ENCODE measurements around the gene NBDY. TPM values are rescaled to one million over a fixed set of nuclear protein-coding genes. Genes with fewer than 3 reads are reported as not detected.

Gene NBDY
- total and polyA plus RNA-seq, 2 donors (not counting 3 experiments of a cell fraction or from before 2014, with no cell fraction given): 33.0 to 57.3 TPM

DNA sequence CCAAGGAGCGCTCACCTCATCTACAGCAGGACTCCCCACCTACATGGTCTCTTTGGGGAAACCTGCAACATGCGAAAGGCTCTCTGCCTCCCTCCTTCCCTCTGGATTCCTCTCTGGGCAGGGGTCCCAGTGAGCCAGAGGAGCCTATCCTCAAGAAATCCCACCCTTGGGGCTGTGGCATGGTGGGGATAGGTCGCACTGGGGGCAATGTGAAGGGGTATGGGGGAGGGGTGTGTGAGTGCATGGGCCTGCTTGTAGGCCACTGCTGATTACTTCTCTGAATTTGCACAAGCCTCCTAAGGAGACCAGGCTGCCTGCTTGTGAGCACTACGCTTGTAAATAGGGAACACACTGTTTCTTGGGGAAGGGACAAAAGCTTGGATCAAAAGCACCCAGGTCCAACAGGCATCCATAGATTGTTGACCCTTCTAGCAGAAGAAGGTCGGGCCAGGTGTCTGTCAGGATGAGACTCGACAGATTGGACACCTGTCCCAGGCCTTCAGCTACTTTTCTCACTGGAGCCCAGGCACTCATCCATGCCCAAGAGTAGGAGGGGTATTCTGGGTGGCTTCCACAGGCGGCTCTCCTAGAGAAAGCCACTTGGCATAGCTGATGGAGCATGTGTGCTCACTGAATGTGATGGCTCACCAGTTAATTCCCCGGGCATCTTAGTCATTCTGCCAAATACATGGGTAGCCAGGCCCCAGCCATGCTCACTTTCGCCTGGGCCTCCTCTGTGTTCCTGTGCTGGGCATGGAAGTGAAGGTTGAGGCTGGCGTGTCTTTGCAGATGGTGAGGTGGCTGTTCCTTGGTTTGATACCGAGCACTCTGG lies 75.0 kb downstream of the NBDY start:
- H3K9me3 ChIP-seq (replicated peaks; ENCODE audit: control insufficient read depth, insufficient read depth, low read length): no peaks in the 10 kb centered on the region
- no peak overlapping the region for H3K9ac ChIP-seq (replicated peaks; ENCODE audit: extremely low read depth, insufficient read depth, low read length)
- H3K36me3 ChIP-seq (ENCODE audit: control insufficient read depth in 2 of 2, extremely low read depth in 1 of 2, insufficient read depth in 2 of 2, low read length in 2 of 2): no peaks in the 10 kb centered on the region
- TF ChIP-seq JUN (IDR thresholded peaks at IDR 0.05; ENCODE audit: borderline replicate concordance, insufficient read depth, insufficient read length, low read depth) (no peak), MYC (IDR thresholded peaks at IDR 0.05; ENCODE audit: low read depth, low read length) (no peak), FOS (IDR thresholded peaks at IDR 0.05; ENCODE audit: borderline replicate concordance, insufficient read depth, low read length) (no peak), EZH2 (IDR thresholded peaks at IDR 0.05; ENCODE audit: borderline replicate concordance, low read depth, low read length, severe bottlenecking) (no peak), POLR2A (IDR thresholded peaks at IDR 0.05; ENCODE audit: low read depth, low read length) (no peak), POLR2AphosphoS5 (IDR thresholded peaks at IDR 0.05; ENCODE audit: insufficient read depth, low read depth, low read length) (no peak), GATA2 (IDR thresholded peaks at IDR 0.05; ENCODE audit: insufficient read depth, insufficient read length, low read depth, low read length) (no peak)
- TF ChIP-seq, protein P1, sequence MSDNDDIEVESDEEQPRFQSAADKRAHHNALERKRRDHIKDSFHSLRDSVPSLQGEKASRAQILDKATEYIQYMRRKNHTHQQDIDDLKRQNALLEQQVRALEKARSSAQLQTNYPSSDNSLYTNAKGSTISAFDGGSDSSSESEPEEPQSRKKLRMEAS (IDR thresholded peaks at IDR 0.05; ENCODE audit: insufficient read depth, insufficient read length): no peak
- TF ChIP-seq, protein P2, sequence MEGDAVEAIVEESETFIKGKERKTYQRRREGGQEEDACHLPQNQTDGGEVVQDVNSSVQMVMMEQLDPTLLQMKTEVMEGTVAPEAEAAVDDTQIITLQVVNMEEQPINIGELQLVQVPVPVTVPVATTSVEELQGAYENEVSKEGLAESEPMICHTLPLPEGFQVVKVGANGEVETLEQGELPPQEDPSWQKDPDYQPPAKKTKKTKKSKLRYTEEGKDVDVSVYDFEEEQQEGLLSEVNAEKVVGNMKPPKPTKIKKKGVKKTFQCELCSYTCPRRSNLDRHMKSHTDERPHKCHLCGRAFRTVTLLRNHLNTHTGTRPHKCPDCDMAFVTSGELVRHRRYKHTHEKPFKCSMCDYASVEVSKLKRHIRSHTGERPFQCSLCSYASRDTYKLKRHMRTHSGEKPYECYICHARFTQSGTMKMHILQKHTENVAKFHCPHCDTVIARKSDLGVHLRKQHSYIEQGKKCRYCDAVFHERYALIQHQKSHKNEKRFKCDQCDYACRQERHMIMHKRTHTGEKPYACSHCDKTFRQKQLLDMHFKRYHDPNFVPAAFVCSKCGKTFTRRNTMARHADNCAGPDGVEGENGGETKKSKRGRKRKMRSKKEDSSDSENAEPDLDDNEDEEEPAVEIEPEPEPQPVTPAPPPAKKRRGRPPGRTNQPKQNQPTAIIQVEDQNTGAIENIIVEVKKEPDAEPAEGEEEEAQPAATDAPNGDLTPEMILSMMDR (IDR thresholded peaks at IDR 0.05; ENCODE audit: extremely low read depth in 1 of 2, insufficient read depth in 1 of 2, low read depth in 1 of 2, low read length in 2 of 2): no peak
- intact Hi-C loops (cut with micrococcal nuclease): loop anchor here (1.0 kb wide), 1 partner anchor 174 kb away; no protein-coding TSS in a partner anchor
- H3K79me2 ChIP-seq (ENCODE audit: control insufficient read depth, insufficient read depth, low read length): no peaks in the 10 kb centered on the region
- FAIRE-seq: no peak
- H4K20me1 ChIP-seq (replicated peaks; ENCODE audit: control insufficient read depth, extremely low read depth, insufficient read depth, low read length): no peaks in the 10 kb centered on the region
- H3K9me1 ChIP-seq (replicated peaks; ENCODE audit: control insufficient read depth, extremely low read depth, insufficient read depth, low read length): no peaks in the 10 kb centered on the region
- H3K4me3 ChIP-seq (replicated peaks in 1 of 3; ENCODE audit: insufficient read depth in 1 of 3, low read depth in 1 of 3, low read length in 3 of 3): no peak overlapping the region
- H3K27ac ChIP-seq (ENCODE audit: insufficient read depth, low read depth, low read length): no peak overlapping the region
- DNase-seq (ENCODE audit: low read depth, low spot score): no peak
- ChIA-PET CTCF (no interaction called here), POLR2A (no interaction called here)
- no TSS peak for BruUV-seq (replicated peaks)
- dilution Hi-C loops (cut with MboI; ENCODE audit: extremely low pct_ligation_motif_present, low sequenced_read_pairs): no loop called here
- H3K4me2 ChIP-seq (ENCODE audit: insufficient read depth, low read length): no peak overlapping the region
- H2AFZ ChIP-seq (ENCODE audit: low read depth, low read length): no peak overlapping the region
- H3K4me1 ChIP-seq (ENCODE audit: control insufficient read depth, extremely low read depth, insufficient read depth, low read length): no peaks in the 10 kb centered on the region
- no peaks in the 10 kb centered on the region for H3K27me3 ChIP-seq (ENCODE audit: control insufficient read depth in 2 of 2, insufficient read depth in 2 of 2, low read length in 2 of 2)
